Panc1 (cell line): Measurements from ENCODE around the gene THSD7B. TPM values are rescaled to one million over a fixed set of nuclear protein-coding genes. Genes with fewer than 3 reads are reported as not detected.

Experiments
- ATAC-seq: fragments of 200-7000 bp; cut with Tn5 transposase; 2 replicates; pipeline ENCODE4 v1.9.1; 2020; ENCODE audit warnings: mild to moderate bottlenecking, moderate library complexity
- BruUV-seq: library from RNA; stranded (reverse); fragments of 400-500 nt; replicated peaks from 2 replicates; lab custom pipeline; 2021; lab: Mats Ljungman, UMichigan
- CTCF ChIA-PET: fragments of 300-600 bp; sonication (Branson Sonifier 250); formaldehyde crosslinking; loops from one replicate; lab custom pipeline; 2022; ENCODE audit warnings: antibody characterized with exemption; lab: Charles Lee
- POLR2A ChIA-PET: fragments of 300-600 bp; sonication (Branson Sonifier 250); formaldehyde crosslinking; loops from one replicate; lab custom pipeline; 2022; ENCODE audit warnings: antibody characterized with exemption; lab: Charles Lee
- DNase-seq: peaks from one replicate; pipeline ENCODE4 v3.0.0-alpha.2; 2010; ENCODE audit warnings: low read depth, low spot score
- H3K27ac ChIP-seq: 2 replicates; pipeline ENCODE4 v1.5.1; 2011; ENCODE audit warnings: mild to moderate bottlenecking, low read length, inconsistent platforms
- H3K27me3 ChIP-seq: fragments of 200-500 bp; sonication (Bioruptor generic); 2 replicates; pipeline ENCODE4 v1.6.0; 2014; ENCODE audit warnings: low read length, inconsistent platforms; ENCODE audit not compliant: control insufficient read depth, insufficient read depth
- H3K36me3 ChIP-seq: fragments of 200-500 bp; sonication (Bioruptor generic); 2 replicates; pipeline ENCODE4 v1.5.1; 2014; ENCODE audit warnings: inconsistent platforms, mild to moderate bottlenecking, low read length, moderate library complexity; ENCODE audit not compliant: control insufficient read depth, insufficient read depth
- H3K4me1 ChIP-seq: 2 replicates; pipeline ENCODE4 v1.5.1; 2011; ENCODE audit warnings: inconsistent platforms, mild to moderate bottlenecking, low read length, moderate library complexity; ENCODE audit not compliant: control insufficient read depth, insufficient read depth
- H3K4me3 ChIP-seq, 2 experiments: 2 replicates each; pipeline ENCODE4 v1.5.1; 2011 to 2012; ENCODE audit warnings: low read depth in 2 of 2, low read length in 2 of 2, mild to moderate bottlenecking in 2 of 2, inconsistent platforms in 1 of 2, moderate library complexity in 1 of 2
- H3K9me3 ChIP-seq: fragments of 200-500 bp; sonication (Bioruptor generic); 2 replicates; pipeline ENCODE4 v1.5.1; 2014; ENCODE audit warnings: low read depth, mild to moderate bottlenecking, inconsistent platforms, low read length, moderate library complexity; ENCODE audit not compliant: control insufficient read depth, insufficient read depth
- CTCF ChIP-seq: fragments of 450-650 bp; IDR thresholded peaks from 2 replicates; pipeline ENCODE4 v1.5.1; 2017; ENCODE audit warnings: mild to moderate bottlenecking
- POLR2AphosphoS5 ChIP-seq: IDR thresholded peaks from 2 replicates; pipeline ENCODE4 v1.6.1; 2012; ENCODE audit warnings: mild to moderate bottlenecking, low read depth, low read length, moderate library complexity
- REST ChIP-seq, 2 experiments: IDR thresholded peaks; 2 replicates each; pipeline ENCODE4 v1.6.1; 2011 to 2012; ENCODE audit warnings: low read depth in 2 of 2, control low read depth in 1 of 2, low read length in 1 of 2, mild to moderate bottlenecking in 1 of 2, moderate library complexity in 1 of 2; ENCODE audit not compliant: insufficient read depth in 1 of 2
- SIN3A ChIP-seq: IDR thresholded peaks from 2 replicates; pipeline ENCODE4 v1.6.1; 2012; ENCODE audit warnings: low read depth, mild to moderate bottlenecking, low read length, moderate library complexity, borderline replicate concordance; ENCODE audit not compliant: insufficient read depth
- TCF7L2 ChIP-seq: IDR thresholded peaks from 2 replicates; pipeline ENCODE4 v1.6.1; 2011; ENCODE audit warnings: mild to moderate bottlenecking, low read depth, low read length, inconsistent platforms
- in situ Hi-C: cut with HindIII; loops from 2 replicates; pipeline ENCODE4 v1.10.0; 2016; ENCODE audit warnings: low sequenced_read_pairs, low pct_unique_long_range_greater_than_20kb
- intact Hi-C: fragments of 100-400 bp; cut with micrococcal nuclease; formaldehyde crosslinking; loops from one replicate; pipeline ENCODE4 v1.10.0; 2022; ENCODE audit not compliant: unreplicated experiment
- total RNA-seq: library from RNA; stranded (reverse); gene quantifications from one replicate; pipeline ENCODE4 v1.2.1, GENCODE V29; 2021; ENCODE audit not compliant: unreplicated experiment

Gene THSD7B
- total RNA-seq, 1 experiment from 2014 or later = not detected

DNA sequence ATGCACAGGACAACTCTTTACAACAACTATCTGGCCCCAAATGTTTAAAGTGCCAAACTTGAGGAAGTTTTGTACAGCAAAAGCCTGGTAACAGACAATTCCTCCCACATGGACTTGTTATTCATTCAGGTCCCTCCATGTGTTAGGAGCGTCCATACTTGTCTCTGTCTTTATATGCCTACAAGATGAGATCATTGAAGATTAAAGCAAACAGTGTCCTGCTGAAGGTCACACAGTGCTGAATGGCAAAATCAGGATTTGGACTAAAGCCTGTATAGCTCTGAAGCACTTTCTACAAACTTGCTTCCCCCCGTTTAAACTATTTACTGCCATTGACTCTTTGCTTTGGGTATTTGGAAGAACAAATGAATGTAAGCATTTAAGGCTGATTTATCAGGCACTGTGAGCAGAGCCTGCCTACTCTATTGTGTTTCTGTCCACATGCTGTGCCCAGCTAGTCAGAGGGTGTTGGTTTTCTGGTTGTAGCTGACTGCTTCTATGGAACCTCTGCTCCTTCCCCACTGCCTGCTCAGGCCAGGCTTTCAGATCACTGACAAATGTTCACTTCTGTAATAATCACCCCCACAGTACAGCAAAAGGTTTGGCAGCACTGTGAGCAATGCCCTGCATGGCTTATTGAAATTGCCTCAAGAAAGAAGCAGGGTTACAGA is 274.3 kb downstream of the THSD7B start:
- H3K27me3 ChIP-seq = no peaks in the 10 kb centered on the region
- no peaks in the 10 kb centered on the region for H3K36me3 ChIP-seq
- no peak for TF ChIP-seq REST (IDR thresholded peaks at IDR 0.05; ENCODE audit: insufficient read depth in 1 of 2, low read depth in 2 of 2, low read length in 1 of 2)
- no peak for TF ChIP-seq TCF7L2
- TF ChIP-seq CTCF = no peak
- no peak for TF ChIP-seq POLR2AphosphoS5
- ChIA-PET CTCF (no interaction called here), POLR2A (no interaction called here)
- H3K4me3 ChIP-seq = no peak overlapping the region
- ATAC-seq = no peak
- in situ Hi-C loops = no loop called here
- H3K4me1 ChIP-seq = no peaks in the 10 kb centered on the region
- H3K9me3 ChIP-seq = no peaks in the 10 kb centered on the region
- no peak for DNase-seq
- no peak overlapping the region for H3K27ac ChIP-seq
- BruUV-seq = no TSS peak
- intact Hi-C loops = no loop called here

DNA sequence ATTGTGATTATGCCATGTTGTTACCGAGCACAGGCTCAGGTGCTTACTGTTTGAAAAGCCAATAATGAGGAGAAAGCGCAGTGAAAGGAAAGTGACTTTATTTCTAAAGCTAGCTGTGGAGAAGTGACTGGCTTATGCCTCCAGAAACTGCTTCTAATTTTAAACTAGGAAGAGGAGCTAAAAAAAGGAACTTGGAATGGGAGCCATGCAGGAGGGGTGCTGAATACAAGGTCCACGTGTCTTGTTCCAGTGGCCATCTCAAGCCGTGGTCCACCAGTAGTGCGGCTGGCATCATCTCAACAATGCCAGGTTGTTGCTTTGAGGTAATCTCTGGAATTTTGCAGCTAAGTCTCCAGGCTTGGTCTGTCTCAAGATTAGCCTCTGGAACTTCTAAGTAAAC is 282.0 kb downstream of the THSD7B start:
- DNase-seq = no peak
- CTCF ChIA-PET = no interaction called here
- H3K4me3 ChIP-seq = no peak overlapping the region
- H3K27ac ChIP-seq = no peak overlapping the region
- TF ChIP-seq CTCF (no peak), SIN3A (no peak)
- no peaks in the 10 kb centered on the region for H3K4me1 ChIP-seq
- no peaks in the 10 kb centered on the region for H3K36me3 ChIP-seq
- BruUV-seq = no TSS peak
- intact Hi-C loops = no loop called here
- no peak for ATAC-seq
- in situ Hi-C loops = no loop called here
- POLR2A ChIA-PET = no interaction called here
- no peaks in the 10 kb centered on the region for H3K27me3 ChIP-seq
- no peaks in the 10 kb centered on the region for H3K9me3 ChIP-seq
